GM12801 (cell line): Measurements from ENCODE around the gene TEF.

Experiments
- CTCF ChIP-seq: IDR thresholded peaks from one replicate; pipeline ENCODE4 v1.5.1; 2011; ENCODE audit warnings: control low read depth; ENCODE audit not compliant: insufficient read length; ENCODE audit errors: extremely low read depth

TEF gene, protein sequence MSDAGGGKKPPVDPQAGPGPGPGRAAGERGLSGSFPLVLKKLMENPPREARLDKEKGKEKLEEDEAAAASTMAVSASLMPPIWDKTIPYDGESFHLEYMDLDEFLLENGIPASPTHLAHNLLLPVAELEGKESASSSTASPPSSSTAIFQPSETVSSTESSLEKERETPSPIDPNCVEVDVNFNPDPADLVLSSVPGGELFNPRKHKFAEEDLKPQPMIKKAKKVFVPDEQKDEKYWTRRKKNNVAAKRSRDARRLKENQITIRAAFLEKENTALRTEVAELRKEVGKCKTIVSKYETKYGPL

DNA sequence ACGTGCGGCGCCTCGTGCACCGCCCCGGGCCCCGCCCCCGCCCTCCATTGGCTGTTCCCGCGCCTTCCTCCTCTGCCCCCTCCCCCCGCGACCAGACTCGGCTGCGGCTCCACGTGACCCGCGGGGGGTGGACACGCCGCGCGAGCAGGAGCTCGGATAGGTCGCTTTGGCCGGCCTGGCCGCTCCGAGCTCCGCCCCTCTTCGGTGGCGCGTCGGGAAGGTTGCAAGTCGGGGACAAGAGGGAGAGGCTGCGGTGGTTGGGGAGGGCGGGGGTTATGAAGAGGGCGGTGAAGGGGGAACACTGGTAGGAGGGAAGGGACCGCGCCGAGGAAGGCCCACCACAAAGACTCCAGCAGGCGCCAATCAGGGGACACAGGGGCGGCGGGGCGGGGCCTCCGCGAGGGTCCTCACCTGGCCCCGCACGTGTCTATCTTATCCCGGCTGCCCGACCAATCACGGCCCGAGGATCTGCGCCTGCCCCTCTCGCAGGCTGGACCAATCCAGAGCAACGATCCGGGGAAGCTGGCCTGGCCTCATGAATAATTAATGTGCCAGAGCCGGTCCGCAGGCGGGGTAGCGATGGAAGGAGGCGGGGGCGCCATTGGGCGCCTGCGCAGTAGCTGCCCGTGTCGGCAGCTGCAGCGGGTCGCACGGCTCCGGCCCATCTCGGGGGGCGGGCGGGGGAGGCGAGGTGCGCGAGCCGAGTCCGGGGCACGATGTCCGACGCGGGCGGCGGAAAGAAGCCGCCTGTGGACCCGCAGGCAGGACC is at the start of gene TEF:
TSS of gene TEF (plus strand) at position 614 of the 769 bp plus-strand sequence. CDS start at position 717, 103 bp downstream.
- TF ChIP-seq CTCF, result no peak

DNA sequence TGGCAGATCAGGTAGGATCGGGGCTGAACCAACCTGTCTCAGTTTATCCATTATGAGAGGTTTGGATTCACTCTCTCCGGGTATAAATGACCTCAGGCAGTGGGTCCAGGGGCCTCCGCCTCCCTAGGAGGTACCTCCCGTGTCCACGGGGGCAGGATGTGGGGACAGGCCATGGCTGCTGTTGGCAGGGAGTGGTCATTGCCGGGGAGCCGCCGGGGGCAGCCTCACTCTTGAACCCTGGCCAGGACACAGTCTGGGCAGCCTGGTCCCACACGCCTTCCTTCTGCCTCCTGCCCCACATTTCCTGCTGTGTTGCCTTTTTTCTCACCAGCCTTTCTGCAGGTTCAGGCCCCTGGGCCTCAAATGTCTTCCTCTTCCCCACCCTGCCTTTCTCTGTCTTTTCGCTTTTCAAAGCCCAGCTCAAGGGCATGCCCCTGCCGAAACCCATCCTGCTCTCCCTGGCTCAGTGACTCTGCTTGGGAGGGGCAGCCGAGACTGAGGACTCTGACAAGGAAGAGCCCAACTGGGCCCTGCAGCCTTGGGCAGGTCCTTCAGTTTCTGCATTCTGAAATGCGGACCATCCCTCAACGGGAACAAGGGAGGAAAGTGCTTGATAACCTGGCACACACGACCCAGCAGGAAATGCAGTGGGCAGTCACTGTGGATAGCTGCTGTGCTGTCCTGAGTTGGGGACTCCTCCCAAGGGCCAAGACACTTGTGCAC is 49.4 kb upstream of the TEF start:
- no peak for TF ChIP-seq CTCF

- TF ChIP-seq CTCF, result no peak
These were observed 47.9 kb upstream of the TEF start for GRCh38 chr22:41333806-41334205.

DNA sequence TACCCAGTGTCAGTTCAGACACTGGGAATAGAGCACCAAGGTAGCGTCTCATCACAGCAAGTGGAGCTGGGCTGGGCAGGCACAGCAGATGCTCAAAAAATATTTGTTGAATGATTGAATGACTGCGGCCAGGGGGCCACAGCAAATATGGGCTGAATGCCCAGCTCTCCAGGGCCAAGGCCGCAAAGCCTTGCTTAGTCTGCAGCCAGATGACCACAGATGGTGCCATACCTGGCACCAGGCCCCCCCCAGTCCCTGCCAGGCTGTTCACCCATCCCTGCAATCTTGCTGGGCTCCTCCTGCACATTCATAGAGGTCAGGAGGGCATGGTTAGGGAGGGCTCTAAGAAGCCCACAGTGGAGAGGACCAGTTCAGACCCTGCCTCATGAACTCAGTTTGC is 47.5 kb upstream of the TEF start:
- no peak for TF ChIP-seq CTCF

DNA sequence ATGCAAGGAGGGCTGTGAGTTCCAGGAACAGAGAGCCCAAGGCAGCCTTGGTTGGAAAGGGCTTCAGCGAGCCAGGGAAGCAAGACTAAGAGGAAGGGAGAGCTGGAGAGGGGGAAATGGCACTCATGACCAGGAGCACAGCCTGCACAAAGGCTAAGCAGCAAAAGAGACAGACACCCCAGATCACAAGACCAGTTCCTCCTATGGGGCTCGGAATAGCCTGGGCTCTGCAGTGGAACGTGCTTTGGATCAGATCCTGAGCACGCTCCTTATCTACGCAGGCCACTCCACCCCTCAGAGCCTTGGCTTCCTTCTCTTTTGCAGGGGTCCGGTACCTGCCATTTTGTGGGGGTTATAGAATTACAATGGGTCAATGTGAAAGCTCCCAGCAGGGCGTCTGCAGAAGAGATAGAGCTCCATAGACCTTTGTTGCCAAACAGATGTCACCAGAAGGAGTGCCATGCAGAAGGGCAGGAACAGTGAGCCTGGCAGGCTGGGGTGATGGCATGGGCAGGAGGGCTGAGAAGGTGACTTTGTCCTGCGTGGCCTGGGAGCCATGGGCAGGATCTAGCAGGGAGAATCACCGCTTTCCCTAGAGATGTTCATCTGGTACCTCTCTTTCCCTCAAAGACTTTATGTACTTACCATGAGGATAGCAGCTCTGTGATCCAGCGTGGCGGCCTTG is 46.6 kb upstream of the TEF start:
- TF ChIP-seq CTCF, result no peak

- no peak for TF ChIP-seq CTCF
These were observed 43.0 kb upstream of the TEF start for GRCh38 chr22:41338614-41339212.

DNA sequence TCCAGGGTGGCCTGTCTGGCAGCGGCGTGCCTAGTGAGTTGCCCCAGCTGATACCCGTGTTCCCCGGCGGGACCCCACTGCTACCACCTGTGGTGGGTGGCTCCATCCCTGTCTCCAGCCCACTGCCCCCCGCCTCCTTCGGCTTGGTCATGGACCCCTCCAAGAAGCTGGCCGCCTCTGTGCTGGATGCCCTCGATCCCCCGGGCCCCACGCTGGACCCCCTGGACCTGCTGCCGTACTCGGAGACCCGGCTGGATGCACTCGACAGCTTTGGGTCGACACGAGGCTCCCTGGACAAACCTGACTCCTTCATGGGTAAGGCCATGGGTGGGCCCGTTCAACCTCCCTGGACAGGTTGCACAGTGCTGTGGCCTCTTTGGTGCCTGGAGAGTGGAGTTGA is 41.9 kb upstream of the TEF start:
- no peak for TF ChIP-seq CTCF
